ENCODE data around the gene FCER2. TPM values are rescaled to one million over a fixed set of nuclear protein-coding genes. Genes with fewer than 3 reads are reported as not detected.
A peak's percentile ranks its signal among the peaks of the same experiment; 100 is the strongest.

The FCER2 gene
- total RNA-seq, 1 donor from 2014 or later, result under 0.01 TPM

- peaks cover 18 to 45% (median 32%) of the 10 kb centered on the region in 3 donors for H3K27me3 ChIP-seq (ENCODE audit: control insufficient read depth in 3 of 3, insufficient read depth in 3 of 3, low read length in 3 of 3)
- no peaks in the 10 kb centered on the region for H3K36me3 ChIP-seq (ENCODE audit: control insufficient read depth in 3 of 3, insufficient read depth in 3 of 3, low read length in 3 of 3)
- H3K4me1 ChIP-seq (ENCODE audit: control insufficient read depth in 3 of 3, insufficient read depth in 3 of 3, low read length in 3 of 3), result no peaks in the 10 kb centered on the region
- no peak overlapping the region for H3K27ac ChIP-seq (ENCODE audit: low read depth, low read length)
- no peak overlapping the region for H3K4me3 ChIP-seq (ENCODE audit: low read length in 3 of 3)
- no peaks in the 10 kb centered on the region for H3K9me3 ChIP-seq (ENCODE audit: control insufficient read depth in 3 of 3, low read length in 3 of 3)
- no peak overlapping the region for H3K9ac ChIP-seq (ENCODE audit: low read depth in 1 of 3, low read length in 3 of 3)
These were observed 9.4 kb downstream of the FCER2 start for GRCh38 chr19:7692417-7693088.

DNA sequence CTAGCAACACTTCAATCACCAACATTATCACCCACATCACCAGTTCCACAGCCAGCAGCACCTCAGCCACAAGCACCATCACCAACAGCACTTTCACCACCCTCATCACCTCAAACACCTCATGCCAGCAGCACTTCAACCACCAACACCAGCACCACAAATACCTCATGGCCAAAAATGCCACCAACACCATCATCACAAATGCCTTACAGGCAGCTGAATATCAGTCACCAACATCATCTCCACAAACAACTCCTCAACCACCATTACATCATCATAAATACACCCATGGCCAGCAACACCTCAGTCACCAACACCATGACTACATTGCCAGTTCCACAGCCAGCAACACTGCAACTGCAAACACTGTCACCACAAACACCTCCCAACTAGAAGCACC lies 10.4 kb downstream of the FCER2 start:
- Histone ChIP-seq H3K4me3 (ENCODE audit: low read length in 3 of 3) (no peak overlapping the region), H3K27ac (ENCODE audit: low read depth, low read length) (no peak overlapping the region), H3K9me3 (ENCODE audit: control insufficient read depth in 3 of 3, low read length in 3 of 3) (no peaks in the 10 kb centered on the region), H3K27me3 (ENCODE audit: control insufficient read depth in 3 of 3, insufficient read depth in 3 of 3, low read length in 3 of 3) (peaks cover 16 to 38% (median 21%) of the 10 kb centered on the region in 3 donors), H3K36me3 (ENCODE audit: control insufficient read depth in 3 of 3, insufficient read depth in 3 of 3, low read length in 3 of 3) (no peaks in the 10 kb centered on the region), H3K4me1 (ENCODE audit: control insufficient read depth in 3 of 3, insufficient read depth in 3 of 3, low read length in 3 of 3) (no peaks in the 10 kb centered on the region), H3K9ac (ENCODE audit: low read depth in 1 of 3, low read length in 3 of 3) (no peak overlapping the region)

- Histone ChIP-seq H3K36me3 (ENCODE audit: control insufficient read depth in 3 of 3, insufficient read depth in 3 of 3, low read length in 3 of 3) (no peaks in the 10 kb centered on the region), H3K27me3 (ENCODE audit: control insufficient read depth in 3 of 3, insufficient read depth in 3 of 3, low read length in 3 of 3) (peaks cover 16 to 38% (median 20%) of the 10 kb centered on the region in 3 donors), H3K27ac (ENCODE audit: low read depth, low read length) (no peak overlapping the region), H3K4me1 (ENCODE audit: control insufficient read depth in 3 of 3, insufficient read depth in 3 of 3, low read length in 3 of 3) (no peaks in the 10 kb centered on the region), H3K9ac (ENCODE audit: low read depth in 1 of 3, low read length in 3 of 3) (no peak overlapping the region), H3K4me3 (ENCODE audit: low read length in 3 of 3) (no peak overlapping the region), H3K9me3 (ENCODE audit: control insufficient read depth in 3 of 3, low read length in 3 of 3) (no peaks in the 10 kb centered on the region)
These were observed 11.1 kb downstream of the FCER2 start for GRCh38 chr19:7690779-7691258.

DNA sequence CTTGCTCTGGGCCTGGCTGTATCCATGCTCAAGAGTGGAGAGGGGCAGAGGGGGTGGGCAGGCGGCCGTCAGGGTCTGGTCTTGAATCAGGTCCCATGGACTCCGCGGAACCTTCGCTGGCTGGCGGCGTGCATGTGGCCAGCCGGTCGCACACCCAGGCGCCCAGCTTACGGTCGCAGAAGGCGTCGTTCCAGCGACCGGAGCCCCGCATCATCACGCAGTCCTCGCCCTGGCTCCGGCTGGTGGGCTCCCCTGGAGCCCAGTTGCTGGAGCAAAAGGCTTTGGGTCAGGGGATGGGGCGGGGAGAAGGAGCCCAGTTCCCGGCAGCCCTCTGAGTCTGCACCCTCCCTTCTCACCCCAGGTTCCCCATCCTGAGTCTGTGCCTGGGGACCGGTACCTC lies 12.8 kb downstream of the FCER2 start:
- Histone ChIP-seq H3K9ac (ENCODE audit: low read depth in 1 of 3, low read length in 3 of 3) (no peak overlapping the region), H3K36me3 (ENCODE audit: control insufficient read depth in 3 of 3, insufficient read depth in 3 of 3, low read length in 3 of 3) (no peaks in the 10 kb centered on the region), H3K9me3 (ENCODE audit: control insufficient read depth in 3 of 3, low read length in 3 of 3) (no peaks in the 10 kb centered on the region), H3K27ac (ENCODE audit: low read depth, low read length) (no peak overlapping the region), H3K27me3 (ENCODE audit: control insufficient read depth in 3 of 3, insufficient read depth in 3 of 3, low read length in 3 of 3) (peaks cover 12 to 25% (median 20%) of the 10 kb centered on the region in 3 donors), H3K4me1 (ENCODE audit: control insufficient read depth in 3 of 3, insufficient read depth in 3 of 3, low read length in 3 of 3) (no peaks in the 10 kb centered on the region), H3K4me3 (ENCODE audit: low read length in 3 of 3) (no peak overlapping the region)

DNA sequence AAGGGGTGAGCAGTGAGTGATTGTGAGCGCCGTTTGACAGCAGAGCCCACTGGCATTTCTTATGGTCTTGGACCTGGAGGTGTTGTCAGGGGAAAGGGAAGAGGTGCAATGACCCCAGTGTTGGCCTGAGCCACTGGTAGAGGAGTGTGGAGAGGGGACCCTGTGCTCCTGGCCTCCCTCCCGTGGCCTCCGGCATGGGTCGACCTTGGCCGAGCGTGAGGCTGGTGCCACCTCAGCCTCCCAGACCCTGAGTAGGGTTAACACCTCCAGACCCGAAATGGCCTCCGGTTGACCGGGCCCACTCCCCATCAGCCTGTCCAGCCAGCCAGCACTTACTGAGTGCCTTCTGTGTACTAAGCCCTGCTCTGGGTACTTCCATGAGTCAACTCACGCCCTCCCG lies 14.8 kb downstream of the FCER2 start:
- Histone ChIP-seq H3K27ac (ENCODE audit: low read depth, low read length) (no peak overlapping the region), H3K36me3 (ENCODE audit: control insufficient read depth in 3 of 3, insufficient read depth in 3 of 3, low read length in 3 of 3) (peaks cover 7 to 12% (median 9%) of the 10 kb centered on the region in 3 donors), H3K27me3 (ENCODE audit: control insufficient read depth in 3 of 3, insufficient read depth in 3 of 3, low read length in 3 of 3) (peaks cover 12 to 20% (median 19%) of the 10 kb centered on the region in 3 donors), H3K4me1 (ENCODE audit: control insufficient read depth in 3 of 3, insufficient read depth in 3 of 3, low read length in 3 of 3) (peaks cover 0 to 4% (median under 1%) of the 10 kb centered on the region in 3 donors), H3K4me3 (ENCODE audit: low read length in 3 of 3) (no peak overlapping the region), H3K9ac (ENCODE audit: low read depth in 1 of 3, low read length in 3 of 3) (no peak overlapping the region), H3K9me3 (ENCODE audit: control insufficient read depth in 3 of 3, low read length in 3 of 3) (no peaks in the 10 kb centered on the region)

GRCh38 chr19:7685546-7686445 lies 16.1 kb downstream of the FCER2 start:
- Histone ChIP-seq H3K9ac (ENCODE audit: low read depth in 1 of 3, low read length in 3 of 3) (no peak overlapping the region), H3K27me3 (ENCODE audit: control insufficient read depth in 3 of 3, insufficient read depth in 3 of 3, low read length in 3 of 3) (peaks cover 5 to 18% (median 10%) of the 10 kb centered on the region in 3 donors), H3K36me3 (ENCODE audit: control insufficient read depth in 3 of 3, insufficient read depth in 3 of 3, low read length in 3 of 3) (peaks cover 7 to 13% (median 10%) of the 10 kb centered on the region in 3 donors), H3K4me1 (ENCODE audit: control insufficient read depth in 3 of 3, insufficient read depth in 3 of 3, low read length in 3 of 3) (peaks cover 9 to 13% (median 10%) of the 10 kb centered on the region in 3 donors), H3K4me3 (ENCODE audit: low read length in 3 of 3) (no peak overlapping the region), H3K27ac (ENCODE audit: low read depth, low read length) (no peak overlapping the region), H3K9me3 (ENCODE audit: control insufficient read depth in 3 of 3, low read length in 3 of 3) (no peaks in the 10 kb centered on the region)

GRCh38 chr19:7682175-7682855 lies 19.6 kb downstream of the FCER2 start:
- Histone ChIP-seq H3K9me3 (ENCODE audit: control insufficient read depth in 3 of 3, low read length in 3 of 3) (no peaks in the 10 kb centered on the region), H3K4me3 (ENCODE audit: low read length in 3 of 3) (peak overlapping the region; percentile 75 to 88 (median 88)), H3K4me1 (ENCODE audit: control insufficient read depth in 3 of 3, insufficient read depth in 3 of 3, low read length in 3 of 3) (peaks cover 15 to 29% (median 20%) of the 10 kb centered on the region in 3 donors), H3K36me3 (ENCODE audit: control insufficient read depth in 3 of 3, insufficient read depth in 3 of 3, low read length in 3 of 3) (peaks cover 7 to 13% (median 10%) of the 10 kb centered on the region in 3 donors), H3K9ac (ENCODE audit: low read depth in 1 of 3, low read length in 3 of 3) (peak overlapping the region; percentile 89 to 97 (median 94)), H3K27ac (ENCODE audit: low read depth, low read length) (no peak overlapping the region), H3K27me3 (ENCODE audit: control insufficient read depth in 3 of 3, insufficient read depth in 3 of 3, low read length in 3 of 3) (peaks cover 6 to 18% (median 7%) of the 10 kb centered on the region in 3 donors)

GRCh38 chr19:7681340-7682174 lies 20.4 kb downstream of the FCER2 start:
- Histone ChIP-seq H3K27ac (ENCODE audit: low read depth, low read length) (peak overlapping the region; percentile 84), H3K4me3 (ENCODE audit: low read length in 3 of 3) (peak overlapping the region; percentile 75 to 88 (median 88)), H3K9ac (ENCODE audit: low read depth in 1 of 3, low read length in 3 of 3) (peak overlapping the region; percentile 89 to 97 (median 94)), H3K4me1 (ENCODE audit: control insufficient read depth in 3 of 3, insufficient read depth in 3 of 3, low read length in 3 of 3) (peaks cover 15 to 29% (median 20%) of the 10 kb centered on the region in 3 donors), H3K9me3 (ENCODE audit: control insufficient read depth in 3 of 3, low read length in 3 of 3) (no peaks in the 10 kb centered on the region), H3K36me3 (ENCODE audit: control insufficient read depth in 3 of 3, insufficient read depth in 3 of 3, low read length in 3 of 3) (peaks cover 7 to 13% (median 10%) of the 10 kb centered on the region in 3 donors), H3K27me3 (ENCODE audit: control insufficient read depth in 3 of 3, insufficient read depth in 3 of 3, low read length in 3 of 3) (peaks cover 6 to 22% (median 11%) of the 10 kb centered on the region in 3 donors)

Data from skeletal muscle tissue (tissue), 4 donors.